PFSK-1 (cell line): ENCODE measurements around the gene FOCAD.

Source experiments
- FOXP2 ChIP-seq: optimal IDR thresholded peaks from 2 replicates; pipeline ENCODE3; 2011; ENCODE audit warnings: borderline replicate concordance, control low read depth, inconsistent platforms; ENCODE audit not compliant: insufficient read depth; ENCODE audit errors: extremely low read length, extremely low read depth
- POLR2AphosphoS5 ChIP-seq: IDR thresholded peaks from 2 replicates; pipeline ENCODE4 v1.6.1; 2012; ENCODE audit warnings: low read depth, mild to moderate bottlenecking, control low read depth, low read length, moderate library complexity
- SIN3A ChIP-seq: IDR thresholded peaks from 2 replicates; pipeline ENCODE4 v1.6.1; 2012; ENCODE audit warnings: mild to moderate bottlenecking, low read length, moderate library complexity, borderline replicate concordance; ENCODE audit not compliant: insufficient read depth
- TAF1 ChIP-seq: IDR thresholded peaks from 2 replicates; pipeline ENCODE4 v1.6.1; 2012; ENCODE audit warnings: low read length, control low read depth, borderline replicate concordance; ENCODE audit not compliant: insufficient read depth
- TF ChIP-seq, protein P1 (sequence below), 2 experiments: IDR thresholded peaks; 2 replicates each; pipeline versions ENCODE4 v1.6.1 to v1.8.0; 2011 to 2012; ENCODE audit warnings: low read depth in 2 of 2, low read length in 2 of 2, control low read depth in 1 of 2, inconsistent platforms in 1 of 2, mild to moderate bottlenecking in 1 of 2, moderate library complexity in 1 of 2; ENCODE audit not compliant: insufficient read depth in 1 of 2

Gene FOCAD

DNA sequence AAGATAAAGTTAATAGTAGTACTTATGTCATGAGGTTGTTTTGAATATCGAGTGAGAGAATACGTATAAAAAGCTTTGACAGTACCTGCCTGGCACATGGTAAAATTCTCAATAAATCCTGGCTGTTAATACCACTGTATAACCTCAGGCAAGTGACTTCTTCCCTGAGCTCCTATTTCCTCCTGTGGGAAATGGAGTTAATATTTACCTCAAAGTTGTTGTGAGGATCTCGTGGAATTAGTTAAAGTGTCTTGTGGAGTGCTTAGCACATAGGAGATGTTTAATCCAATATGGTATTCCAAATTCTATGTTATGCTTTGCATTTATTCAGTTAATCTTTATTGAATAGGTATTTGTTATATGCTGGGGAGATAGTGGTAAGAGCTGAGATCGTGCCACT, 18.5 kb downstream of the FOCAD start:
- TF ChIP-seq FOXP2 (no peak), TAF1 (no peak), SIN3A (no peak), POLR2AphosphoS5 (no peak)
- TF ChIP-seq, protein P1, sequence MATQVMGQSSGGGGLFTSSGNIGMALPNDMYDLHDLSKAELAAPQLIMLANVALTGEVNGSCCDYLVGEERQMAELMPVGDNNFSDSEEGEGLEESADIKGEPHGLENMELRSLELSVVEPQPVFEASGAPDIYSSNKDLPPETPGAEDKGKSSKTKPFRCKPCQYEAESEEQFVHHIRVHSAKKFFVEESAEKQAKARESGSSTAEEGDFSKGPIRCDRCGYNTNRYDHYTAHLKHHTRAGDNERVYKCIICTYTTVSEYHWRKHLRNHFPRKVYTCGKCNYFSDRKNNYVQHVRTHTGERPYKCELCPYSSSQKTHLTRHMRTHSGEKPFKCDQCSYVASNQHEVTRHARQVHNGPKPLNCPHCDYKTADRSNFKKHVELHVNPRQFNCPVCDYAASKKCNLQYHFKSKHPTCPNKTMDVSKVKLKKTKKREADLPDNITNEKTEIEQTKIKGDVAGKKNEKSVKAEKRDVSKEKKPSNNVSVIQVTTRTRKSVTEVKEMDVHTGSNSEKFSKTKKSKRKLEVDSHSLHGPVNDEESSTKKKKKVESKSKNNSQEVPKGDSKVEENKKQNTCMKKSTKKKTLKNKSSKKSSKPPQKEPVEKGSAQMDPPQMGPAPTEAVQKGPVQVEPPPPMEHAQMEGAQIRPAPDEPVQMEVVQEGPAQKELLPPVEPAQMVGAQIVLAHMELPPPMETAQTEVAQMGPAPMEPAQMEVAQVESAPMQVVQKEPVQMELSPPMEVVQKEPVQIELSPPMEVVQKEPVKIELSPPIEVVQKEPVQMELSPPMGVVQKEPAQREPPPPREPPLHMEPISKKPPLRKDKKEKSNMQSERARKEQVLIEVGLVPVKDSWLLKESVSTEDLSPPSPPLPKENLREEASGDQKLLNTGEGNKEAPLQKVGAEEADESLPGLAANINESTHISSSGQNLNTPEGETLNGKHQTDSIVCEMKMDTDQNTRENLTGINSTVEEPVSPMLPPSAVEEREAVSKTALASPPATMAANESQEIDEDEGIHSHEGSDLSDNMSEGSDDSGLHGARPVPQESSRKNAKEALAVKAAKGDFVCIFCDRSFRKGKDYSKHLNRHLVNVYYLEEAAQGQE (IDR thresholded peaks at IDR 0.05; ENCODE audit: insufficient read depth in 1 of 2, low read depth in 2 of 2, low read length in 2 of 2): no peak

DNA sequence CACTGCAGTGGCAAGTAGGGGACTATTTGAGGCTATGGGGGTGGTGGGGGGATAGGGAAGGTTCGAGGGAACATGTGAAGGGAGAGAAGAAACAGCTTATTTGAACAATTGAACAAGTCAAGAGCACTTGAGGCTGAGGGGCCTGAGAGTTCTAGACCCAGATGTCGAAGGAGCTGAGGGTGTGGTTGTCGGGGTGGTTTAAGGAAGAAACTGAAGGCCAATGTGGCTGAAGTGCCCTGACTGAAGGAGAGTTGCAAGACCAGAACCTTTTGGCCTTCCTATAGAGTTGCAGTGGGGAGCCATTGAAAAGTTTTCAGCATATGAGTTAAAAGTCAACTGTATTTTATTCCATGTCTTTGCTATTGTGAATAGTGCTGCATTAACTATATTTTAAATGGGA, 19.1 kb downstream of the FOCAD start:
- TF ChIP-seq TAF1 (no peak), FOXP2 (no peak), POLR2AphosphoS5 (no peak), SIN3A (no peak)
- TF ChIP-seq, protein P1 (IDR thresholded peaks at IDR 0.05; ENCODE audit: insufficient read depth in 1 of 2, low read depth in 2 of 2, low read length in 2 of 2): no peak

DNA sequence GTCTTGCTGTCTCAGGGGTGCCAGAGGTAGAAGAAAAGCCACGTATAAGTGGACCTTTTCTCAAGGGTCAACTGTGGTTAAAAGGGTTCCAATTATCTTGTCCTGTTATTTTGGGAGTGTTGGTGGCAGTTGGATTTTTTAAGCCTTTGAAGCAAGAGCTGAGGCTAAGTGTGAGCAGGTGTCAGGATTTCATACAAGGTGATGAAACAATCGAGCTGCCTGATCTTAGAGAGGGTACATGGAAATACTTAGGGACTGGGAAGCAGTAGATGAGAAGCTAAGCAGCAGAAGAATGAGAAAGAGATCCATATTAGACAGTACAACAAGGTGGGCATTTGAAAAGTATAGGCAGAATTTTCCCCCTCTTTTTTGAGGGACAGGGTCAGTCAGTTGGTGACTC, 23.6 kb downstream of the FOCAD start:
- no peak for TF ChIP-seq FOXP2
- no peak for TF ChIP-seq TAF1
- no peak for TF ChIP-seq SIN3A
- TF ChIP-seq POLR2AphosphoS5: no peak
- TF ChIP-seq, protein P1 (IDR thresholded peaks at IDR 0.05; ENCODE audit: insufficient read depth in 1 of 2, low read depth in 2 of 2, low read length in 2 of 2): no peak

- TF ChIP-seq, protein P1 (IDR thresholded peaks at IDR 0.05; ENCODE audit: insufficient read depth in 1 of 2, low read depth in 2 of 2, low read length in 2 of 2): no peak
- TF ChIP-seq TAF1 (no peak), SIN3A (no peak), POLR2AphosphoS5 (no peak), FOXP2 (no peak)
Measured at GRCh38 chr9:20713172-20713571, 29.1 kb downstream of the FOCAD start.
